SH-SY5Y (cell line): ENCODE results near the gene AK4.

Experiments
- GATA2 ChIP-seq: IDR thresholded peaks from 2 replicates; pipeline ENCODE4 v1.6.1; 2011; ENCODE audit warnings: mild to moderate bottlenecking, low read depth, low read length
- GATA3 ChIP-seq: IDR thresholded peaks from 2 replicates; pipeline ENCODE4 v1.6.1; 2011; ENCODE audit warnings: low read depth, mild to moderate bottlenecking, low read length, moderate library complexity

GRCh38 chr1:65250826-65251225 is 102.8 kb downstream of the AK4 start:
- TF ChIP-seq GATA3 (no peak), GATA2 (no peak)
